Gastroesophageal sphincter (tissue), 4 donors: ENCODE data around the gene HLA-DOA. TPM values are rescaled to one million over a fixed set of nuclear protein-coding genes. Genes with fewer than 3 reads are reported as not detected.

ENCODE experiments used
- ATAC-seq: fragments of 150-250 bp; one replicate; pipeline ENCODE4 v1.9.1; 2016; ENCODE audit warnings: mild to moderate bottlenecking, moderate library complexity
- H3K27ac ChIP-seq, 4 donors: fragments of 200-600 bp; sonication (generic) in 3 of 4; 1 replicate in 3 of 4; 2 replicates in 1 of 4; pipeline ENCODE4 v1.5.1; 2016 to 2019
- H3K27me3 ChIP-seq: fragments of 200-600 bp; sonication (generic); one replicate; pipeline ENCODE4 v1.5.1; 2019
- H3K36me3 ChIP-seq, 2 donors: fragments of 200-600 bp; sonication (generic); one replicate each; pipeline ENCODE4 v1.5.1; 2019; ENCODE audit warnings: control low read depth in 1 of 2
- H3K4me1 ChIP-seq, 3 donors: fragments of 200-600 bp; sonication (generic); 1 replicate in 2 of 3; 2 replicates in 1 of 3; pipeline ENCODE4 v1.5.1; 2016 to 2019; ENCODE audit warnings: control low read depth in 2 of 3
- H3K4me3 ChIP-seq, 2 donors: fragments of 200-600 bp; sonication (generic); one replicate each; pipeline ENCODE4 v1.5.1; 2019; ENCODE audit warnings: mild to moderate bottlenecking in 1 of 2, moderate library complexity in 1 of 2
- H3K9me3 ChIP-seq, 3 donors: fragments of 200-600 bp; sonication (generic); one replicate each; pipeline ENCODE4 v1.5.1; 2017 to 2019; ENCODE audit warnings: control low read depth in 2 of 3
- CTCF ChIP-seq, 4 experiments: fragments of 200-600 bp in 2 of 4; fragments of 450-650 bp in 2 of 4; sonication (generic) in 1 of 4; IDR thresholded peaks; one replicate each; pipeline ENCODE4 v1.5.1; 2017 to 2019; ENCODE audit warnings: antibody characterized with exemption in 4 of 4, mild to moderate bottlenecking in 2 of 4, moderate library complexity in 2 of 4
- EP300 ChIP-seq: sonication (generic); formaldehyde crosslinking; IDR thresholded peaks from one replicate; pipeline ENCODE4 v1.6.1; 2017; ENCODE audit warnings: antibody characterized with exemption, mild to moderate bottlenecking
- POLR2A ChIP-seq, 2 donors: fragments of 450-650 bp; IDR thresholded peaks; one replicate each; pipeline ENCODE4 v1.6.1; 2017; ENCODE audit warnings: antibody characterized with exemption in 2 of 2, mild to moderate bottlenecking in 2 of 2, moderate library complexity in 1 of 2
- POLR2AphosphoS5 ChIP-seq: sonication (generic); formaldehyde crosslinking; IDR thresholded peaks from one replicate; pipeline ENCODE4 v1.6.1; 2017; ENCODE audit warnings: antibody characterized with exemption
- WGBS, 2 donors: methylation state at CpG; one replicate each; pipeline ENCODE4 v1.1.5; 2018; ENCODE audit warnings: low coverage in 1 of 2; 5-methylcytosine and 5-hydroxymethylcytosine counted together
- total RNA-seq, 4 donors: library from RNA; depleted of rRNA; stranded (reverse); fragments of >200 nt; gene quantifications; one replicate each; pipeline ENCODE4 v1.1.0, GENCODE V29; 2016

HLA-DOA gene
- total RNA-seq, 4 donors from 2014 or later: 1.1 to 4.4 (median 1.8) TPM

- Histone ChIP-seq H3K4me3 (no peak overlapping the region), H3K27me3 (peaks cover 45% of the 10 kb centered on the region), H3K36me3 (no peaks in the 10 kb centered on the region), H3K27ac (peak overlapping the region in 2 of 4 donors; percentile 28 to 56), H3K4me1 (peaks cover 0 to 36% (median 7%) of the 10 kb centered on the region in 3 donors), H3K9me3 (no peaks in the 10 kb centered on the region)
- TF ChIP-seq POLR2A (IDR thresholded peaks at IDR 0.05) (no peak), POLR2AphosphoS5 (no peak), CTCF (IDR thresholded peaks at IDR 0.05) (no peak), EP300 (no peak)
- no peak for ATAC-seq
- 75 to 77% methylated on average over 11 of the region's 11 CpGs for WGBS, 2 donors
Measured at GRCh38 chr6:33015798-33016197, 6.4 kb upstream of the HLA-DOA start.

GRCh38 chr6:33014841-33015634, 5.6 kb upstream of the HLA-DOA start:
- TF ChIP-seq POLR2AphosphoS5 (no peak), CTCF (IDR thresholded peaks at IDR 0.05) (peak; percentile 80 to 86 (median 84))
- Histone ChIP-seq H3K9me3 (no peaks in the 10 kb centered on the region), H3K4me1 (peaks cover 0 to 33% (median 7%) of the 10 kb centered on the region in 3 donors), H3K4me3 (no peak overlapping the region), H3K27ac (peak overlapping the region in 3 of 4 donors; percentile 7 to 56 (median 28)), H3K36me3 (no peaks in the 10 kb centered on the region), H3K27me3 (peaks cover 53% of the 10 kb centered on the region)
- 10 to 15% methylated on average over 5 to 6 of the region's 6 CpGs for WGBS, 2 donors
- ATAC-seq: peak; percentile 43

- H3K4me1 ChIP-seq: peaks cover 0 to 26% (median 0%) of the 10 kb centered on the region in 3 donors
- TF ChIP-seq POLR2AphosphoS5 (no peak), CTCF (IDR thresholded peaks at IDR 0.05) (no peak), POLR2A (IDR thresholded peaks at IDR 0.05) (no peak), EP300 (no peak)
- H3K27ac ChIP-seq: no peak overlapping the region
- H3K4me3 ChIP-seq: no peak overlapping the region
- ATAC-seq: no peak
- H3K9me3 ChIP-seq: no peaks in the 10 kb centered on the region
- WGBS, 2 donors: 100% methylated on average over 1 of the region's 4 CpGs; no CpG with 5 or more reads in 1 of the 2 donors
- H3K27me3 ChIP-seq: peaks cover 65% of the 10 kb centered on the region
- no peaks in the 10 kb centered on the region for H3K36me3 ChIP-seq
Measured at GRCh38 chr6:33013608-33014007, 4.2 kb upstream of the HLA-DOA start.

GRCh38 chr6:33010356-33010755, 965 bp upstream of the HLA-DOA start:
- H3K36me3 ChIP-seq: no peaks in the 10 kb centered on the region
- WGBS, 2 donors: 53 to 61% methylated on average over 6 to 7 of the region's 7 CpGs
- H3K4me1 ChIP-seq: peaks cover 0 to 16% (median 0%) of the 10 kb centered on the region in 3 donors
- no peaks in the 10 kb centered on the region for H3K9me3 ChIP-seq
- ATAC-seq: no peak
- no peak overlapping the region for H3K27ac ChIP-seq
- TF ChIP-seq EP300: no peak
- TF ChIP-seq POLR2A (IDR thresholded peaks at IDR 0.05): no peak
- TF ChIP-seq CTCF (IDR thresholded peaks at IDR 0.05): no peak
- no peak for TF ChIP-seq POLR2AphosphoS5
- H3K4me3 ChIP-seq: no peak overlapping the region
- H3K27me3 ChIP-seq: peaks cover 74% of the 10 kb centered on the region
